Measurements from ENCODE around the gene MCC. TPM values are rescaled to one million over a fixed set of nuclear protein-coding genes. Genes with fewer than 3 reads are reported as not detected.

The MCC gene
- total RNA-seq, 1 donor from 2014 or later = 10.1 TPM

GRCh38 chr5:113204525-113205161 lies 283.6 kb downstream of the MCC start:
- DNase-seq (ENCODE audit: low read depth in 2 of 2) = no peak

DNA sequence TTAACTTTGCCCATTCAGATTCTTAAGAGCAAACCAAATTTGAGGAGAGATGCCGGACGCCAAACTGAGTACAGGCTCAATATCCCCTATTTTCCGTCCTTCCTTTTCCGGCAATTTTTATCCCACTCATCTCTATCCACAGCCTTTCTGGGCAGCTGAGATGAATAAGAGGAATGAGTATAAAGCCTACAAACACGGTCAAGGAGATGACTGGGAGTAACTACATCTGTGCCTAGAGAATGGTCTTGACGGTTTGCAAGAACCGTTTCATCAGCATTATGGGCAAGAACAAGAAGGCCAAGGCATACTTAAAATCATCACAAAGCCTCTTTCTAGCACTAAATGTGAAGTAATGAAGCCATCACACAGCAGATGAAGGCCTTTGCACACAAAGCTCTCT lies 284.3 kb downstream of the MCC start:
- DNase-seq (ENCODE audit: low read depth in 2 of 2) = no peak

DNA sequence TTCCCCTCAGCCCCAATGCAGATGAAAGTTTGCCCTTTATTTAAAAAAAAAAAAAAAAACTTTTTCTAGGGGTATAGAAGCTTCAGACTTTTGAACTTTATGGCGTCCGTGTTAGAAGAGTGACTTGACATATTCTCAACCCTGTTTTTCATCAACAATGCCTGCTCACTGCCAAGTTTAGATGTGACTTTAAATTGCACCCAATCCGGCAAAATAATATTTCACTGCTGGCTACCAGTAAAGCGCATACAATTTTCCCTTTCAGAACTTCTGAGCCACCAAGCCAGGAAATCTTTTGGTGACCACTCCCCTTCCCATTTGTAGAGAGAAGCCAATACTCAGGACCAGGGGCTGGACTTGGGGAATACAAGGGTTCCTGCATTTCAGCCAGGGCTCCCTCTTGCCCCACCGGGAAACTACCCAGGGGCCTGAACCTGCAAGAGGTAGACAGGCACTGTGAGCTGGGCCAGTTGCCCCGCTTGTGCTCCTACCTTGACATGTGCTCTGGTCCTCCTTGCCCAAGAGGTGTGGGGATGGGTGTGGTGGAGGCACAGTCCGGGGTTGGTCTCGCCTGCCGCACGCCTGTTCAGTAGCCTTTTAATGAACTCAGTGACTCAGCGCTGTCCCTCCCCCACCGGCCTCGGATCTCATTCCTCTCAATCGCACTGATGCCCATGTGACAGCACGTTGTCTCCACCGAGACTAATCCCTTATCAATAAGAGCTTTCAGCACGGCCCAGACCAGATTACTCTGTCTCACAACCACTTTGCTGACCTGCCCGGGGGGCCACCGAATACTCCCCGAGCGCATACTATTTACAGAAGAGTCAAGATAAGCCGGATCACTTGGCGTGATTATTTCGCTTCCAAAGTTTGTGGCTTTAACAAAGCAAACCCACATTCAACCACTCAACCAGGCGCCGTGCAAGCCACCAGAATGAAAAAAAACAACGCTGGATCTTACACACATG lies 285.2 kb downstream of the MCC start:
- DNase-seq (ENCODE audit: low read depth in 2 of 2) = no peak

DNA sequence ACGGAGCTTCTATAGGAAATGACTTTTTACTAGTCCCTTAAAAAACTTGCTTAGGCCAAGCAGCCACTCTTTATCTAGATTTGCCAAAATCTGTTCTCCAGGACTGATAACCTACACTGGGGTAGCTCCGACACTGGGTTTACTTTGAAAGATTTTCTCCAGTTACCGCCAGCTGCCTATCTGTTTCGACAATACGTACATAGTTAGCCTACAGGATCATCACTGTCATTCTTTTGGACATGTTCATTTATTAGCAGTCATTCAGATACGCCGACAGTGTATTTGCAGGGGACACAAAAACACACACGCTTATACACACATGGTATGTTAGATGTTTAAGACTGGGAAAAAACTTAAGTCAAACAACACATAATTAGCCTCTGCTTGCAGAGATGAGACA lies 286.0 kb downstream of the MCC start:
- DNase-seq (ENCODE audit: low read depth in 2 of 2) = no peak

- no peak for DNase-seq (ENCODE audit: low read depth in 2 of 2)
Observed at GRCh38 chr5:113201715-113202114, 286.5 kb downstream of the MCC start.

DNA sequence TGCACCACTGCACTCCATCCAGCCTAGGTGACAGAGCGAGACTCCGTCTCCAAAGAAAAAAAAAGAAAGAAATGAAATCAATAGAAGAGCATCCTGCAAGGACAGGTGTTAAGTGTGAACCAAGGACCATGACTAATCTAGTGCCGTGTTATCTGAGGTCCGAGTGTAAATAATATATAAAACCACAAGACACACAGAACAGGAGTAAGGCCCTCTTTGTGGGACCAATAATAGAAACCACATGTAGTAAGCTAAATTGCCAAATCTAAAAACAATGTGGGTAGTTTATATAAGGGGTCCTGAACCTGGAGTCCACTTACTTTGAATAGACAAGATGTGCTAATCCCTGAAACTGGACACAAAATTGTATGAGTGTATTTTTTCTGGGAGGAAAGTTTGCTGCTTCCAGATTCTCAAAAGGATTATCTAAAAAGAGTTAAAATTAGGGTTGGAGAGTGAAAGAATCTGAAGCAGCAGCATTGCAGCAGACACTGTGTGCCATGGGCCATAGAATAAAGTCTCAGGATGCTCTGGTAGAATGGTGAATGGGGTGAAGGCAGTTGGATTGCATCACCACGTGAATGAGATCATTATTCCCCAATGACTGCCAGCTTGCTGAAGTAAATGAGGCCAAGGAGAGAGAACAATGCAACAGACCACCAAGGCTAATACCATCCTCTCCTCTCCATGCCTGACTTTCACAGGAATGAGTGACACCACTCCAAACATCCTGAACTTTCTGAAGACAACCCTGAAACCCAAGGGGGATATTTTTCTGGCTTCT lies 288.9 kb downstream of the MCC start:
- DNase-seq (ENCODE audit: low read depth in 2 of 2) = no peak

GRCh38 chr5:113197456-113198200 lies 290.6 kb downstream of the MCC start:
- DNase-seq (ENCODE audit: low read depth in 2 of 2) = no peak

DNA sequence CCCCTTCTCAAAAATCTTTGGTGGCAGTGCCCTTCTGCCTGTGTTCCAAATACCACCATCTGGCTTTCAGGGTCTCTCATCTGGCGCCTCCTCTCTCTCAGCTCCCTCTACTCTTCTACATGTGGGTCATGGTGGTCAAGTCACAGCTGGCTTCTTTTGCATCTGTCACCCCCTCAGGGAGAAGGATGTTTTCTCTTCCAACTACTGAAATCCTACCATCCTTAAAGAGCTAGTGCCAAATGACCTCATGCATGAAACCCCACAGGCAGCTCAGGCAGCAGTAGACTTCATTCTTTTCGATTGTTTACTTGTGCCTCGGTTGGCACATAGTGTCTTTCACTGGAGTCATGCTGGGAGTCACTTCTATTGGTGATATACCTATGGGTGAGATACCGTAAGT lies 292.5 kb downstream of the MCC start:
- no peak for DNase-seq (ENCODE audit: low read depth in 2 of 2)

GRCh38 chr5:113195251-113195650 lies 293.0 kb downstream of the MCC start:
- DNase-seq (ENCODE audit: low read depth in 2 of 2) = no peak

GRCh38 chr5:113194591-113194990 lies 293.7 kb downstream of the MCC start:
- no peak for DNase-seq (ENCODE audit: low read depth in 2 of 2)

GRCh38 chr5:113194125-113194524 lies 294.1 kb downstream of the MCC start:
- DNase-seq (ENCODE audit: low read depth in 2 of 2) = no peak

DNA sequence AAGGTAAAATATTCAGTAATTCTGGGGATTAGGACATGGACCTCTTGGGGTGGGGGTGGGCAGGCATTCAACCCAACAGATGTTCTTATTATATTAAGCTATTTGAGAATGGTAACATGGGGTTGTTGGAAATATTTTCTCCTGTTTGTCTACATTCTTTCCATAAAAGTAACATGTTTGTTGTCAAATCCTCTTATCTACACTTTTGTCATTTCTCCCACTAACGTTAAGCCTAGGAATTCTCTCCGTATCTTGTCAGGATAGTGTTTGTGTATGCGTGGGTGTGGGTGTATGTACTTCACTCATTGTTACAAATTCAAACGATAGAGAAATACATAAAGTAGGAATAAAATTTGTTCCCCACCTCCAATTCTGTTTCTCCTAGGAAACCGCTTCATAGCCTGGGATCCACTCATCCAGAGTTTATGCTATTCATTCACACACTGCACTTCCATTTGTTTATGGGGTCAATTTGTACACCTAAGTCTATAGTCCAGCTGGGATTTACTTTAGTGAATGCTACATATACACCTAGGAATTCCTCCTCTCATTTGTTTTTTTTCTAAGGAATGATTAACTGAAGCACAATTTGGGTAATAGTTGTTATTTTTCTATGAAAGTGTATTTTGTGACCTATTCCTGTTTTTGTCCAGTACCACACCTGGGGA lies 294.8 kb downstream of the MCC start:
- DNase-seq (ENCODE audit: low read depth in 2 of 2) = no peak

- no peak for DNase-seq (ENCODE audit: low read depth in 2 of 2)
Observed at GRCh38 chr5:113192541-113192940, 295.7 kb downstream of the MCC start.

DNA sequence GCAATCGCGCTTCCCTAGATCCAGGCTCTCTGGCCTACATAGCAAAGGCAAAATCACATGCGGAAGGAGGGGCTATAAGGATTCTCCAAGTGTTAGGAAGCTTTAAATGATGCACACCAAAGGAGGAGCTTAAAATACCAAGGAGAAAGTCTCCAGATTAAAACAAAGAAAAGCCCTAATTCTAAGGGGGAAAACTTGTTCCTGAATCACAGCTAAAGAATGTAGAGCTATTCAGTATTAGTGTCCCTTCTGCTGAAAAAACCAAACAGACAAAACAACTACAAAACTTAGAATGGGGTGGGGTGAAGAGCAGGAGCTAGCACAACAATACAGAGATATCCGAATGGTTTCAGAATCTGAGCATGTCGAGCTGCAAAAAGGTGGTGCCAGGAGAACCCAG lies 297.9 kb downstream of the MCC start:
- no peak for DNase-seq (ENCODE audit: low read depth in 2 of 2)

DNA sequence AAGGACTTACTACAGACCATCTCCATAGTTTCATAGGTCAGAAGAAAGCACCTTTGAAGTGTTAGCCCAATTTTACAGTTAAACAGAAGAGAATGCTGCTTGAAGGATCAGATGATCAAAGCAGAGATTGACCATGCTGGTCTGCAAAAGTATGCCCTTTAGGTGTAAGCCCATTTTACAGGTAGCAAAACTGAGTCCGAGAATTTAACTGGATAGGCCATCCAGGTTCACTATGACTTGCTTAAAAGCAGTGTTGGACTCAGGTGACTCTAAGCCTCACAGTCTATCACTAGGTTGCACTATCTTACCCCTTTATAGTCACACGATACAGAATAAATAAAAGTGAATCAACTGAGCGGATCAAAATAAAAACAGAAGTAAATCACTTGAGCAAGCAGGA lies 299.0 kb downstream of the MCC start:
- DNase-seq (ENCODE audit: low read depth in 2 of 2) = no peak

GRCh38 chr5:113188436-113188835 lies 299.8 kb downstream of the MCC start:
- DNase-seq (ENCODE audit: low read depth in 2 of 2) = no peak

GRCh38 chr5:113187906-113188305 lies 300.3 kb downstream of the MCC start:
- no peak for DNase-seq (ENCODE audit: low read depth in 2 of 2)

DNA sequence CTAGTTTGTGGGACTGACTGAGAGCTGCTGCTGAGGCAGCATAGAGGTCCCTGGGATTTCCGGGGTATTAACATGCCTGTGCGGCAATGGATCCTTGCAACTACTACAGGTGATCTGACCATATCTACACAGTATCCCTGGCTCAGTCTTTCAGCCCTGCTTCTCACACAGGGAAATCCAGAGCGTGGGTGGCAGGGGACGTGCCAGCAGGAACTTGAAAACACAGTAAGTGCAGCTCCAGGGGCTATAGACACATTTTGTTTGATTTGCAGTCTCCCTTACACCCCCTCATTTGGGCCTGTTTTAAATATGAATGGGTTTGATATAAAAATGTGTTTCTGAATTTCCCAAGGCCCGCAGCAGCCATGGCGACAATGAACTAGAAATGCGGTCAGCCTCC lies 302.2 kb downstream of the MCC start:
- no peak for DNase-seq (ENCODE audit: low read depth in 2 of 2)

GRCh38 chr5:113183694-113184093 lies 304.6 kb downstream of the MCC start:
- no peak for DNase-seq (ENCODE audit: low read depth in 2 of 2)

DNA sequence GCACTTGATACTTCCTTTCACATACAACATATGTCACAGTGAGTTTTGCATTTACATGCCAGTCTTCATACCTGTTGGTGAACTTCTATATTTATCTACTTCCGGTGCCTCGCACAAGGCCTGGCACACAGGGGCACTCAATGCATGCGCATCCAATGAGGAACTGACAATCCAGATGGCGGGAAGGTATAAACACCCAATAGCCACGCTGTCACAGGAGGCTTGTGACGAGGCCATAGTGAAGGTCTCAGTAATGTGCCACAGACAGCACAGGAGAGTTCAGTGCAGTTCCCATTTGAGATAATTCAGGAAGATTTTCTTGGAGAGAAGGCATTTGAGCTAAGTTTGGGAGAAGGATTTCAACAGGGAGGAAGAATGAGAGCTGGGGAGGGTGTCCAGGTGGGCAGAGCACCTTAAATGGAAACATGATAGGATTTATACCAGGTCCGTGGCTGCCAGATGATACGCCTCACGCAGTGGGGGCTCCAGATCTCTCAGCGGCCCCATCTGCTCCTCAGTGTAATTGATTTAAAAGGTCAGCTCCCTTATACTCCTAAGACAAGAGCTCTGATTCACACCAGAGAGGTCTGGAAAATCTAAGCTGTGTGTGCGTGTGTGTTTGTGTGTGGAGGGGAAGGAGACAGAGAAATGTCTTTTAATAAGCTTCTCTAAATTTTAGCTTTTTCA lies 305.5 kb downstream of the MCC start:
- DNase-seq (ENCODE audit: low read depth in 2 of 2) = no peak
